GF-D8 (cell line): ENCODE results near the gene TAS2R1.

Experiments used
- DNase-seq: peaks from one replicate; lab custom pipeline; 2025; lab: John Stamatoyannopoulos, UW

TAS2R1 gene

DNA sequence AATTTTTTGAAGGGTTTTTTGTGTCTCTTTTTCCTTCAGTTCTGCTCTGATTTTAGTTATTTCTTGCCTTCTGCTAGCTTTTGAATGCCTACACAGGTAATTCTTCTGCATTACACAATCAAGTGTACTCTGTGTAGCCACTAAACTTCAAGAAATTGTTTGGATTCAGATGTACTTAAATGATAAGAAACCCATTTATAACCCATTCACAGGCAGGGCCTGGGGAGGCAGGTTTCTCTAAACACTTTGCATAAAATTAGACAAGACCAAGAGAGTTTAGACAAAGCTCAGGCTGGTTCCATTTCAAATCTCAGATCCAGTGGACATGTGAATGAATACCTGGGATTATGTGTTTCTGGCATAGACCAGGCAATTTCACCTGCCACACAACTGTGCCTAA is 43.0 kb downstream of the TAS2R1 start:
- no peak for DNase-seq

DNA sequence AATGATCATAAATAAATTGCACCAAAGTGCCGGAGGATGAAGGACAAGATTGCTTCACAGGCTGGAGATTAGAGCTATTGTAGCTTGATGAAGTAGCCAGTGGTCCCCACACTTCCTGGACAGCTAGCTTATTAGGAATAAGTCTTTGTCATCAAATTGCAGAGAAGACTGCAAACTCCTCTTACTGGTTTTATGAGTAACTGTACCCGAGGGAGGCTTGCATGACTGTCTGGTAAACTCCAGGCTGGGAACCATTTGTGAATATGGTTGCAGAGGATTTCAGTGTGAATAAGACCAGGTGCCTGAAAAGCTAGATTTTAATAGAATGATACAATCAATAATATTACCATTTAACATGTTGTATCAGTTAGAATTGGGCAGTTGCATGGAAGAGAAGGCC is 47.7 kb downstream of the TAS2R1 start:
- no peak for DNase-seq
